Activated CD4-positive, alpha-beta T cell treated with anti-CD3 and anti-CD28 coated beads, Interleukin-2, amount 50 U/mL, for 24 hours (primary cell): Measurements from ENCODE around the gene NBPF1.
"Not testable (repeated sequence)": the region's sequence is repeated elsewhere in the genome, so short reads cannot be mapped to it uniquely, and the experiment has no call there.

Experiments
- DNase-seq, 2 donors: peaks; one replicate each; pipeline ENCODE4 v3.0.0-alpha.2; 2020; ENCODE audit warnings: low read depth in 1 of 2, low spot score in 1 of 2

The NBPF1 gene

GRCh38 chr1:16613185-16614147 lies at the start of gene NBPF1:
TSS of gene NBPF1 (minus strand) at chr1:16613564.
- peak; percentile 91 to 99 for DNase-seq

GRCh38 chr1:16658234-16658633 lies 44.9 kb upstream of the NBPF1 start:
- not testable (repeated sequence) for DNase-seq

GRCh38 chr1:16656981-16657683 lies 43.8 kb upstream of the NBPF1 start:
- DNase-seq: not testable (repeated sequence)

- DNase-seq: not testable (repeated sequence)
These were observed 43.2 kb upstream of the NBPF1 start for GRCh38 chr1:16656574-16656973.

GRCh38 chr1:16651560-16651959 lies 38.2 kb upstream of the NBPF1 start:
- not testable (repeated sequence) for DNase-seq

- not testable (repeated sequence) for DNase-seq
These were observed 36.6 kb upstream of the NBPF1 start for GRCh38 chr1:16649960-16650359.

- not testable (repeated sequence) for DNase-seq
These were observed 36.0 kb upstream of the NBPF1 start for GRCh38 chr1:16649390-16649789.

GRCh38 chr1:16648756-16649155 lies 35.4 kb upstream of the NBPF1 start:
- DNase-seq: not testable (repeated sequence)

- not testable (repeated sequence) for DNase-seq
These were observed 34.9 kb upstream of the NBPF1 start for GRCh38 chr1:16648250-16648649.

- not testable (repeated sequence) for DNase-seq
These were observed 34.1 kb upstream of the NBPF1 start for GRCh38 chr1:16647179-16648176.

- DNase-seq: not testable (repeated sequence)
These were observed 33.4 kb upstream of the NBPF1 start for GRCh38 chr1:16646716-16647115.

- not testable (repeated sequence) for DNase-seq
These were observed 32.8 kb upstream of the NBPF1 start for GRCh38 chr1:16646061-16646664.

GRCh38 chr1:16645271-16646060 lies 32.1 kb upstream of the NBPF1 start:
- DNase-seq: not testable (repeated sequence)

GRCh38 chr1:16644482-16645270 lies 31.3 kb upstream of the NBPF1 start:
- peak; percentile 99 for DNase-seq

- no peak for DNase-seq
These were observed 30.8 kb upstream of the NBPF1 start for GRCh38 chr1:16644193-16644481.

GRCh38 chr1:16643476-16644192 lies 30.3 kb upstream of the NBPF1 start:
- not testable (repeated sequence) for DNase-seq

- not testable (repeated sequence) for DNase-seq
These were observed 29.6 kb upstream of the NBPF1 start for GRCh38 chr1:16643001-16643411.
